Bronchial epithelial cell (primary cell): ENCODE data around the gene DDR1. TPM values are rescaled to one million over a fixed set of nuclear protein-coding genes. Genes with fewer than 3 reads are reported as not detected.
A peak's percentile ranks its signal among the peaks of the same experiment; 100 is the strongest.

ENCODE experiments used
- DNase-seq: peaks from one replicate; pipeline ENCODE4 v3.0.0-alpha.2; 2010; ENCODE audit warnings: low read depth
- FAIRE-seq: peaks from 2 replicates; lab custom pipeline; 2011; peaks lifted over from hg19 to GRCh38; lab: Jason Lieb, UNC
- H3K27me3 ChIP-seq: 2 replicates; pipeline ENCODE4 v1.5.1; 2011; ENCODE audit warnings: low read length; ENCODE audit not compliant: control insufficient read depth, insufficient read depth
- H3K36me3 ChIP-seq: 2 replicates; pipeline ENCODE4 v1.5.1; 2011; ENCODE audit warnings: low read length; ENCODE audit not compliant: control insufficient read depth, insufficient read depth
- H3K4me3 ChIP-seq: 2 replicates; pipeline ENCODE4 v1.5.1; 2011; ENCODE audit warnings: mild to moderate bottlenecking, low read depth, low read length, control low read depth
- total RNA-seq: library from RNA; depleted of rRNA; stranded (reverse); fragments of >200 nt; gene quantifications from 2 replicates; pipeline ENCODE4 v1.2.1, GENCODE V29; 2014
- TF ChIP-seq, protein P1 (sequence below): IDR thresholded peaks from 2 replicates; pipeline ENCODE4 v1.5.1; 2011; ENCODE audit warnings: mild to moderate bottlenecking, moderate library complexity, low read length, control low read depth, inconsistent platforms; ENCODE audit not compliant: insufficient read depth, severe bottlenecking

DDR1 gene
- total RNA-seq, 1 donor from 2014 or later: 149 TPM

DNA sequence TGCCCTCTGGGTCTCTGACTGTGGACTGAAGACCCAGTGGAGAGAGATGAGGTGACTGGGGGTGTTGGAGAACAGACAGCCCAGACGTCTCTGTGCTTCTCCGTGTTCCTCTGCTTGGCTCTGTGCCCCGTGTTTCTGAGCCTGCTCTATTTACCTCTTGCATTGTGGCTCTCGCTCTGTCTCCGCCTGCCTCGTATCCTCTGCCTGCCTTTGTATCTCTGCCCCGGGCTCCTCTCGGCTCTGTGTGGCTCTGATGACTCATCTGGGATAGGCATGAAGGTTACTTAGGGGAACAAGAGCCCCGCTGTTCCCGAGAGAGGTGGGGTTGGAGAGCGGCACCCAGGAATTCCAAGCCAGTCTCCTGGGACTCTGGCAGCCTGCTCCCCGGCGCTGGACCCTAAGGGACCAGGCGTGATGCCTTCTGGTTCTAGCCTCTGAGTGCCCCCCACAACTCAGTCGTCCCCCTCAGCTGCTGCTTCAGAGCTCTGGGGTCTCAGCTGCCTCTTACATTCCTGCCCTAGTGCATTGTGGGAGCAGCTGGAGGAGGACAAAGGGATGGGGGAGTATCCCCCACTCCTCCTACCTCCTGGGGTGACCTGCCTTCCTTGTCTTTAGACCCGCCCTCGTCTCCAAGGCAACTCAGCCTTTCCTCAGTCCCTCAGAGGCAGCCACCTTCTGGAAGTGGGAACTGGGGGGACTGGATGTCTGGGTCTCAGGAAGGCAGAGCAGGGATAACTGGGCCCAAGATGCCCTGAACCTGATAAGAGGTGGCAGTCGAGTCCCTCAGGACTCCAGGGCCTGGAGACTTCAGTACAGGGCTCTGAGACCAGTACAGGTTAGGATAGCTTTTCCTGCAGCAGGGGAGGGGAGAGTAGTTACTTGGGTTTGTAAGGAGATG lies 1.9 kb downstream of the DDR1 start:
- peak; percentile 92 for DNase-seq
- FAIRE-seq: no peak
- Histone ChIP-seq H3K4me3 (peak overlapping the region; percentile 64), H3K36me3 (peaks cover 23% of the 10 kb centered on the region), H3K27me3 (no peaks in the 10 kb centered on the region)
- TF ChIP-seq, protein P1, sequence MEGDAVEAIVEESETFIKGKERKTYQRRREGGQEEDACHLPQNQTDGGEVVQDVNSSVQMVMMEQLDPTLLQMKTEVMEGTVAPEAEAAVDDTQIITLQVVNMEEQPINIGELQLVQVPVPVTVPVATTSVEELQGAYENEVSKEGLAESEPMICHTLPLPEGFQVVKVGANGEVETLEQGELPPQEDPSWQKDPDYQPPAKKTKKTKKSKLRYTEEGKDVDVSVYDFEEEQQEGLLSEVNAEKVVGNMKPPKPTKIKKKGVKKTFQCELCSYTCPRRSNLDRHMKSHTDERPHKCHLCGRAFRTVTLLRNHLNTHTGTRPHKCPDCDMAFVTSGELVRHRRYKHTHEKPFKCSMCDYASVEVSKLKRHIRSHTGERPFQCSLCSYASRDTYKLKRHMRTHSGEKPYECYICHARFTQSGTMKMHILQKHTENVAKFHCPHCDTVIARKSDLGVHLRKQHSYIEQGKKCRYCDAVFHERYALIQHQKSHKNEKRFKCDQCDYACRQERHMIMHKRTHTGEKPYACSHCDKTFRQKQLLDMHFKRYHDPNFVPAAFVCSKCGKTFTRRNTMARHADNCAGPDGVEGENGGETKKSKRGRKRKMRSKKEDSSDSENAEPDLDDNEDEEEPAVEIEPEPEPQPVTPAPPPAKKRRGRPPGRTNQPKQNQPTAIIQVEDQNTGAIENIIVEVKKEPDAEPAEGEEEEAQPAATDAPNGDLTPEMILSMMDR: no peak

DNA sequence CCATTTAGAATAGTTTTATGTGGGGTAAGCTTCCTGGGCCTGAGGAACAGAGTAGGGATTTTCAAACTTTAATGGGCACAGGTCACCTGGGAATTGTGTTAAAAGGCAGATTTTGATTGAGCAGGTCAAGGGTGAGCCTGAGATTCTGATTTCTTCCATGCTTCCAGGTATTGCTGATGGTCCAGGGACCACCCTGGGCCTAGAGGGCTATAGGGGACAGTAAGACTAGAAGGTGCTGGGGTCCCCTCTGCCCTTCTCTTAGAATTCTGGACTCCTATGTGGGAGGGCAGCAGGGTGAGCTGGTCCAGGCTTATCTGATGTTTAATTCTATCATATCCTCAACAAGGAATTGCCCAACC lies 2.6 kb downstream of the DDR1 start:
- no peak for DNase-seq
- Histone ChIP-seq H3K4me3 (no peak overlapping the region), H3K36me3 (peaks cover 29% of the 10 kb centered on the region), H3K27me3 (no peaks in the 10 kb centered on the region)
- no peak for FAIRE-seq
- TF ChIP-seq, protein P1: no peak

DNA sequence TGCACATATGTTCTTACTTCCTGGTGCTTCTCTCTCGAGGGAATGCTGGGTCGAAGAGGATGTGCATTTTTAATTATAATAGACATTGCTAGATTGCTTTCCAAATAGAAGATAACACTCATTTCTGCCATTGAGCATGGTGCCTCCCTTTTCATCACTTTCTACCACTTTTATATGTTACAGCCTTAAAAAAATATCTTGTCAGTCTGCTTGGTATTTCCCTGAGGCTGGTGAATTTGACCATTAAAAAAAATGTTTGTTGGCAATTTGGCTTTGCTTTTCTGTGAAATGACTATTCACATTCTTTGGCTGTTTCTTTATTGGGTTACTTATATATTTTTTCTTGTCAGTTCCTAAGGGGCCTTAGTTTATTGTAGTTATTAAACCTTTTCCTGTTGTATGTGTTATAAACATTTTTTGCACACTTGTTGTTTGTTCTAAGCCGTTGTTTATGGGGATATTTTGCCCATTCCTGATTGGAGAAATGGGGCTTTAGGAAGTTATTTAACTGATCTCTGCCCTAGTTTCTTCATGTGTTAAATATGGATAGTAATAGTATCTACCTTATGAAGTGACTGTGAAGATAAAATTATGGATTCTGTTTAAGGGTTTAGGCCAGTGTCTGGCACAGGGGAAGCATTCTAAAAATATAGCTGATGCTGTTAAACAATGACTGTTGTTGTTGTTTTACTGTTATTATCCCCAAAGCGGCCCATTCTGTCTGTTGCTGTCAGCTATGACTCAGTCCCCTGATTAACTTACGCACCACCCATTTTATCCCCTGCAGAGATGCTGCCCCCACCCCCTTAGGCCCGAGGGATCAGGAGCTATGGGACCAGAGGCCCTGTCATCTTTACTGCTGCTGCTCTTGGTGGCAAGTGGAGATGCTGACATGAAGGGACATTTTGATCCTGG lies 3.8 kb downstream of the DDR1 start:
- no peak for DNase-seq

DNA sequence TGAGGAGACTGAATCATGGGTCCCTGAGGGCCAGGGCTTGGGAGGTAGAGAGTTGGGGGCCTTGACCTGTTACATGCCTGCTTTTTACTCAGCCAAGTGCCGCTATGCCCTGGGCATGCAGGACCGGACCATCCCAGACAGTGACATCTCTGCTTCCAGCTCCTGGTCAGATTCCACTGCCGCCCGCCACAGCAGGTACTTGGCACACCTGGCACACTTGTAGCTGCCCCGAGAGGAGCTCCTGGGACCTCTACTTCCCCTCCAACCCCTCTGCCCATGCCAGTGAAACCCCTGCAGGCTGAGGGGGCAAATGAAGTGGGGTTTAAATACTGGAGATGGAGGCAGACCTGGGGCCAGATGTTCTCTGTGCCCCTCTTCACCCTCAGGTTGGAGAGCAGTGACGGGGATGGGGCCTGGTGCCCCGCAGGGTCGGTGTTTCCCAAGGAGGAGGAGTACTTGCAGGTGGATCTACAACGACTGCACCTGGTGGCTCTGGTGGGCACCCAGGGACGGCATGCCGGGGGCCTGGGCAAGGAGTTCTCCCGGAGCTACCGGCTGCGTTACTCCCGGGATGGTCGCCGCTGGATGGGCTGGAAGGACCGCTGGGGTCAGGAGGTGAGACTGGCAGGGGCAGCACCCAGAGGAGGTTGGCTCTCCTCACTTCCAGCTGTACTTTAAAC lies 4.6 kb downstream of the DDR1 start:
- peaks cover 45% of the 10 kb centered on the region for H3K36me3 ChIP-seq
- no peaks in the 10 kb centered on the region for H3K27me3 ChIP-seq
- no peak overlapping the region for H3K4me3 ChIP-seq
- DNase-seq (no peak), FAIRE-seq (no peak)
- TF ChIP-seq, protein P1: no peak

More for the DNA sequence above, 3.8 kb downstream of the DDR1 start:
- peaks cover 40% of the 10 kb centered on the region for H3K36me3 ChIP-seq
- H3K4me3 ChIP-seq: no peak overlapping the region
- no peaks in the 10 kb centered on the region for H3K27me3 ChIP-seq
- no peak for FAIRE-seq
- TF ChIP-seq, protein P1: no peak

DNA sequence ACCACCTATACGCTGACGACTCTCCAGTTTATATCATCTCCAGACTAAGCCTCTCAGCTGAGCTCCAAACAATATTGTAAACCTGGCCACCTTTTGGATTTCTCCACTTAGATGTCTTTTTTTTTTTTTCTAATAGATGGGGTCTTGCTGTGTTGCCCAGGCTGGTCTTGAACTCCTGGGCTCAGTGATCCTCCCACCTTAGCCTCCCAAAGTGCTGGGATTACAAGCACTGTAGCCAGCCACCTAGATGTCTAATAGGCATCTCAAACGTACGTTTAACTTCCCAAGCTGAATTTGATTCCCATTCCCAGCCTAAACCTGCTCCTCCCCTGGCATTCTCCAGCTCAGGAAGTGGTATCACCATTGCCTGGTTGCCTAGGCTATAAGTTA lies 5.2 kb downstream of the DDR1 start:
- FAIRE-seq: no peak
- TF ChIP-seq, protein P1: no peak
- H3K4me3 ChIP-seq: no peak overlapping the region
- no peaks in the 10 kb centered on the region for H3K27me3 ChIP-seq
- no peak for DNase-seq
- H3K36me3 ChIP-seq: peaks cover 49% of the 10 kb centered on the region
